BLaER1 (cell line): ENCODE results near the gene RPTOR.

Experiments used
- H3K27ac ChIP-seq: shearing (Covaris generic); formaldehyde crosslinking; 2 replicates; pipeline ENCODE4 v1.8.1; 2022
- H3K27me3 ChIP-seq: shearing (Covaris generic); formaldehyde crosslinking; 2 replicates; pipeline ENCODE4 v1.8.1; 2022
- H3K36me3 ChIP-seq: shearing (Covaris generic); formaldehyde crosslinking; 2 replicates; pipeline ENCODE4 v1.8.1; 2022
- H3K4me1 ChIP-seq: shearing (Covaris generic); formaldehyde crosslinking; 2 replicates; pipeline ENCODE4 v1.8.1; 2022
- H3K4me2 ChIP-seq: shearing (Covaris generic); formaldehyde crosslinking; 2 replicates; pipeline ENCODE4 v1.8.1; 2022
- H3K4me3 ChIP-seq: shearing (Covaris generic); formaldehyde crosslinking; 2 replicates; pipeline ENCODE4 v1.8.1; 2022
- H3K9ac ChIP-seq: shearing (Covaris generic); formaldehyde crosslinking; 2 replicates; pipeline ENCODE4 v1.8.1; 2022
- H3K9me3 ChIP-seq: shearing (Covaris generic); formaldehyde crosslinking; 2 replicates; pipeline ENCODE4 v1.8.1; 2022
- H4K20me1 ChIP-seq: shearing (Covaris generic); formaldehyde crosslinking; 2 replicates; pipeline ENCODE4 v1.8.1; 2022
- Cebpa-rat ChIP-seq: shearing (Covaris generic); IDR thresholded peaks from 2 replicates; pipeline ENCODE4 v1.8.1; 2022

RPTOR gene

DNA sequence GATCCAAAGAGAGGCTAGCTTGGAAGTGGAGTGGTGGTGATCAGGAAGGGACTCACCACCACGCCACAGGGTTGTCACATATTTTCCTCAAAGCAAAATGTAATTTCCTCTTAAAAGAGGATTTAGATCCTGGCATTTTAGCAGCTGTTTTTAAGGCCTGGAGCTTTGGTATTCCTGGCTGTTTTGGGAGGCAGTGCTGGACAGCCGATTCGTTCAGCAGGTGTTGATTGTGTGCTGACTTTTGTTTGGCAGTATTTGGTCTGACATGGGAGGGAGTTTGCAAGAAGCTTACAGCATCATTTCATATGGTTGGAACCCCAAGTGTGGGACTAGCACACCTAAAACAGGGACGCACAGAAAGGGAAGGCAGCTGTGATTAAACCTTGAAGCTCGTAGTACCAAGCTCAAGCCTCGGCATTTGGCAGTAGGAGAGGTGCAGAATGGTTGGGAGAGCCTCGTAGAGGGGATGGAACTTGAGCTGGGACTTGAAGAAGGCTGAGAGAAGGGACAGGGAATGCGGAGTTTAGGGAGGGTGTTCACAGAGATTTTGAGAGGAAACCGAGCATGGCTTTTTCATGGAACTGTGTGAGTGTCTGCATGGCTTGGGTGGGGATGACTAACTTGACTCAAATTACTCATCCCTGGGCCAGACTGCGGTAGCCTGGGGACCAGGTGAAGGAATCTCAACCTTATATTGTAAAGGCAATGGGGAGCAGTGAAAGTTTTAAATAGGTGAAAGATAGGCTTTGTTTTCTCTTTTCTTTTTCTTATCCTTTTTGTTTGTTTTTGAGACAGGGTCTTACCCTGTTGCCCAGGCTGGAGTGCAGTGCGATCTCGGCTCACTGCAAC lies 52.3 kb downstream of the RPTOR start:
- H3K36me3 ChIP-seq, result peaks cover 24% of the 10 kb centered on the region
- no peak overlapping the region for H3K4me3 ChIP-seq
- H3K9ac ChIP-seq, result no peak overlapping the region
- no peaks in the 10 kb centered on the region for H3K27me3 ChIP-seq
- H3K9me3 ChIP-seq, result peaks cover 10% of the 10 kb centered on the region; the same call in 1 of the 2 replicates
- no peak for TF ChIP-seq Cebpa-rat
- no peak overlapping the region for H3K4me2 ChIP-seq
- H4K20me1 ChIP-seq, result peaks cover 92% of the 10 kb centered on the region
- H3K27ac ChIP-seq, result no peak overlapping the region
- H3K4me1 ChIP-seq, result no peaks in the 10 kb centered on the region

DNA sequence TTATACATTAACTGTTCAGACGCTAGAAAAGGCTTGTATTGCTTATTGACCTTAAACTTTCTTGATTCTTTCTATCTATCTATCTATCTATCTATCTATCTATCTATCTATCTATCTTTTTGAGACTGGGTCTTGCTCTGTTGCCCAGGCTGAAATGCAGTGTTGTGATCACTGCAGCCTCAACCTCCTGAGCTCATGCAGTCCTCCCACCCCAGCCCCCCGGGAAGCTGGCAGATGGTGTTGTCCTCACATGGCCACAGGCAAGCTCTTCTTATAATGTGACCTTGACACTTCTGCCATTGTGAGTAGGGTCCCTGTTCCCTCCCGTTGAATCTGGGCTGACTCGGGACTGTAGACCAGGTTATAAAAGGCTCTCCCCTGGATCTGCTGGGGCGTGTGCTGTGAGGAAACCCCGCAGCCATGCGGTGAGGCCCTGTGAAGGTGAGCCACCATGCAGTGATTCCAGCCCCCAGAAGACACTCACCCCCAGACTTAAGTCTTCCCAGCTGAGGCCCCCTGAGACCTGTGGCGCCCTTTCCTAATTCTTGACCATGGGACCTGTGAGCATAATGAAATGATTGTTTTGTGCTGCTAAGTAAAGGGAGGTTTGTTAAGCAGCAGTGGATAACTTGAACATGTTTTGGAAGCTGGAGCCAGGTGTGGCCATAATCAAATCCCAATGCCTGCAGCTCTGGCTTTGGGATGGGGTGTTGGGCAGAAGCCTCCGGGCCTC lies 54.3 kb downstream of the RPTOR start:
- H3K9me3 ChIP-seq, result peaks cover 10% of the 10 kb centered on the region; the same call in 1 of the 2 replicates
- H3K36me3 ChIP-seq, result peaks cover 28% of the 10 kb centered on the region
- H3K4me1 ChIP-seq, result no peaks in the 10 kb centered on the region
- no peak overlapping the region for H3K9ac ChIP-seq
- H3K4me2 ChIP-seq, result no peak overlapping the region
- no peak overlapping the region for H3K4me3 ChIP-seq
- no peaks in the 10 kb centered on the region for H3K27me3 ChIP-seq
- no peak for TF ChIP-seq Cebpa-rat
- peaks cover 72% of the 10 kb centered on the region for H4K20me1 ChIP-seq
- no peak overlapping the region for H3K27ac ChIP-seq

DNA sequence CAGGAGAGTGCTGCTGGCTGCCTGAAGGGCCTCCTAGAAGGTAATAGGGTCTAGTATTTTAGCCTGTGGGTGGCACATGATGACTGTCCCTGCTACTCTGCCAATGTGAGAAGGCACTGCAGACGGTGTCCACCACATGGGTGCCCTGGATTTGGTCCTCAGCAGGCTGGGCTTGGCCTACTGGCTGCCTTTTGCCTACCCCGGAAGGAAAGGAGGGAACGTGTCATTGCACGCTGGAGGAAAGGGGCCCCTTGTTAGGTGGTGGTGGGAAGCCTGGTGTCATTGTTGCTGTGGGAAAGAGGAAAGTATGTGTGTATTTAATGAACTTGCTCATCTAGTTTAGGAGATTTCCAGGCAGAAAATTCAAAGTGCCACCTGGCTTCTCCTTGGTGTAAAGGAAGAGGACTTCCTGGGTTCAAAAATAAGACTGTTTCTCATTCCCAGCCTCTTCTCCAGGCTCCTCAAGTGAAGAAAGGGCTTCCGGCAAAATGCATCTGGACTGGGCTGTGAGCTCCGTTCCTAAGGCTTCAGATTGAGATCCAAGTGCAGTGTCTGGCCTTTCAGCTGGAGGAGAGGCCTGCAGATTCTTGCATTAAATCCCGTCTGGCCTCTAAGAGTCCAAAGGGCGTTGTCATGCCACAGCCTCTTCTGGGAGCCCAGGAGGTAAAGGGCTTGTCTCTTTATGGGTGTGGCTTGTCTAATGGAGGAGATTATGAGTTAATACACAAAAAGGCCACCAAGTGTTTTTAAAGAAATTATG lies 55.1 kb downstream of the RPTOR start:
- no peak overlapping the region for H3K4me2 ChIP-seq
- peaks cover 28% of the 10 kb centered on the region for H3K36me3 ChIP-seq
- no peak for TF ChIP-seq Cebpa-rat
- peaks cover 64% of the 10 kb centered on the region for H4K20me1 ChIP-seq
- no peaks in the 10 kb centered on the region for H3K4me1 ChIP-seq
- peaks cover 10% of the 10 kb centered on the region; the same call in 1 of the 2 replicates for H3K9me3 ChIP-seq
- no peak overlapping the region for H3K27ac ChIP-seq
- H3K4me3 ChIP-seq, result no peak overlapping the region
- no peaks in the 10 kb centered on the region for H3K27me3 ChIP-seq
- no peak overlapping the region for H3K9ac ChIP-seq

- Histone ChIP-seq H3K27me3 (no peaks in the 10 kb centered on the region), H3K4me1 (peaks cover 7% of the 10 kb centered on the region), H3K4me3 (no peak overlapping the region), H3K9me3 (peaks cover 10% of the 10 kb centered on the region; the same call in 1 of the 2 replicates), H4K20me1 (peaks cover 50% of the 10 kb centered on the region), H3K36me3 (peaks cover 28% of the 10 kb centered on the region), H3K9ac (no peak overlapping the region), H3K4me2 (no peak overlapping the region), H3K27ac (no peak overlapping the region)
- TF ChIP-seq Cebpa-rat, result no peak
Observed at GRCh38 chr17:80601146-80601545, 56.5 kb downstream of the RPTOR start.

GRCh38 chr17:80603396-80603795 lies 58.8 kb downstream of the RPTOR start:
- no peak for TF ChIP-seq Cebpa-rat
- H4K20me1 ChIP-seq, result peaks cover 27% of the 10 kb centered on the region
- H3K4me1 ChIP-seq, result peaks cover 7% of the 10 kb centered on the region
- peaks cover 10% of the 10 kb centered on the region; the same call in 1 of the 2 replicates for H3K9me3 ChIP-seq
- no peak overlapping the region for H3K27ac ChIP-seq
- no peak overlapping the region for H3K9ac ChIP-seq
- no peak overlapping the region for H3K4me2 ChIP-seq
- no peak overlapping the region for H3K4me3 ChIP-seq
- no peaks in the 10 kb centered on the region for H3K27me3 ChIP-seq
- H3K36me3 ChIP-seq, result peaks cover 27% of the 10 kb centered on the region

- H3K36me3 ChIP-seq, result peaks cover 24% of the 10 kb centered on the region
- no peak overlapping the region for H3K4me3 ChIP-seq
- TF ChIP-seq Cebpa-rat, result no peak
- H3K27me3 ChIP-seq, result no peaks in the 10 kb centered on the region
- H3K4me2 ChIP-seq, result no peak overlapping the region
- H3K9ac ChIP-seq, result no peak overlapping the region
- H3K4me1 ChIP-seq, result peaks cover 7% of the 10 kb centered on the region
- H4K20me1 ChIP-seq, result peaks cover 20% of the 10 kb centered on the region
- H3K9me3 ChIP-seq, result peaks cover 10% of the 10 kb centered on the region; the same call in 1 of the 2 replicates
- no peak overlapping the region for H3K27ac ChIP-seq
Observed at GRCh38 chr17:80604009-80604669, 59.5 kb downstream of the RPTOR start.

DNA sequence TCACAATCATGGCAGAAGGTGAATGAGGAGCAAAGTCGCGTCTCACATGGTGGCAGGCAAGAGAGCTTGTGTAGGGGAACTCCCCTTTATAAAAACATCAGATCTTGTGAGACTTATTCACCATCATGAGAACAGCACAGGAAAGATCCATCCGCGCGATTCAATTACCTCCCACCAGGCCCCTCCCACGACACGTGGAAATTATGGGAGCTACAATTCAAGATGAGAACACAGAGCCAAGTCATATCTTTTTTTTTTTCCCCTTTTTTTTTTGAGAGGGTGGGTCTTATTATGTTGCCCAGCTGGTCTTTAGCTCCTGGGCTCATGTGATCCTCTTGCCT lies 60.0 kb downstream of the RPTOR start:
- H3K4me2 ChIP-seq, result no peak overlapping the region
- H3K4me1 ChIP-seq, result peaks cover 7% of the 10 kb centered on the region
- H3K36me3 ChIP-seq, result peaks cover 21% of the 10 kb centered on the region
- peaks cover 10% of the 10 kb centered on the region; the same call in 1 of the 2 replicates for H3K9me3 ChIP-seq
- peaks cover 15% of the 10 kb centered on the region for H4K20me1 ChIP-seq
- no peaks in the 10 kb centered on the region for H3K27me3 ChIP-seq
- H3K27ac ChIP-seq, result no peak overlapping the region
- H3K4me3 ChIP-seq, result no peak overlapping the region
- no peak overlapping the region for H3K9ac ChIP-seq
- TF ChIP-seq Cebpa-rat, result no peak

DNA sequence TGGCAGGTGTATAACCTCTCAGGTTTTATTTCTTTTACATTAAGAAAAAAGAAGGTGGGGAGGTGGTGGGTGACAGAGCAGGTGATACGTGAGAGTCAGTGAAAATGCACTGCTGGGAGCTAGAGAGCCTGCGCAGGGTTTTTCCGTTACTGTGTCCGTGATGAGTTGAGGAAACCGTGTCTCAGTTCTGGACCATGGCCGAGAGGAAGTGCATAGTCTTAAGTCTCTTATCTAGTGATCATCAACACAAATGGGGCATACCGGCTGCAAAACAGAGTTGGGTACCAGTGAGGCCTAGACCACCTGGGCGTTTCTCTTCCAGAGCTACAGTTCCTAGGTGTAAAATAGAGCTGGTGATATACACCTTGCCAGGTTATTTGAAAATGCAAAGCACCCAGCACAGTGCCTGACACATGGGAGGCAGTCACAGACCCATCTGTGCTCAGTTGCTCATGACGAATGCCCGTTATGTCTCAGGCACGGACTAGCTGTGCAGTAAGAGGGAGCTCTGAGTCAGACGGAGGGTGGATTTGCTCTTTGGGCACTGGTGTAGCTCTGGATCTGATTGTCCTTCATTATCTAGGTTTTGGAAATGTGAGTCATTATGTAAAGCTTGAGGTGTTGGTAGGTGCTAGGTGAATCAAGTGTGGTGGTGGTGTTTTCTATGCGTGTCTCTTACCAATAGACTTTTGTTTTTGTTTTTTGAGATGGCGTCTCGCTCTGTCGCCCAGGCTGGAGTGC lies 60.9 kb downstream of the RPTOR start:
- no peak overlapping the region for H3K4me3 ChIP-seq
- peaks cover 6% of the 10 kb centered on the region for H4K20me1 ChIP-seq
- H3K4me1 ChIP-seq, result peaks cover 7% of the 10 kb centered on the region
- no peak for TF ChIP-seq Cebpa-rat
- peaks cover 12% of the 10 kb centered on the region for H3K36me3 ChIP-seq
- H3K27me3 ChIP-seq, result no peaks in the 10 kb centered on the region
- peaks cover 8% of the 10 kb centered on the region; the same call in 1 of the 2 replicates for H3K9me3 ChIP-seq
- no peak overlapping the region for H3K9ac ChIP-seq
- no peak overlapping the region for H3K4me2 ChIP-seq
- H3K27ac ChIP-seq, result no peak overlapping the region
